Gastrocnemius medialis (tissue), 4 donors: ENCODE results near the gene CYTH4. TPM values are rescaled to one million over a fixed set of nuclear protein-coding genes. Genes with fewer than 3 reads are reported as not detected.

ENCODE experiments used
- ATAC-seq, 2 donors: fragments of 150-250 bp; one replicate each; pipeline ENCODE4 v1.9.1; 2016
- DNase-seq, 2 donors: peaks; one replicate each; pipeline ENCODE4 v3.0.0-alpha.2; 2019
- H3K27ac ChIP-seq, 4 donors: fragments of 200-600 bp; sonication (generic); 1 replicate in 1 of 4; 2 replicates in 3 of 4; pipeline ENCODE4 v1.5.1; 2016 to 2018; ENCODE audit warnings: mild to moderate bottlenecking in 2 of 4, moderate library complexity in 1 of 4
- H3K27me3 ChIP-seq, 3 donors: fragments of 200-600 bp; sonication (generic) in 2 of 3; 1 replicate in 1 of 3; 2 replicates in 2 of 3; pipeline versions ENCODE4 v1.5.1 to v1.6.0; 2016 to 2019; ENCODE audit warnings: mild to moderate bottlenecking in 1 of 3, moderate library complexity in 1 of 3
- H3K36me3 ChIP-seq, 2 donors: fragments of 200-600 bp; sonication (generic) in 1 of 2; one replicate each; pipeline ENCODE4 v1.5.1; 2017 to 2018
- H3K4me1 ChIP-seq, 2 donors: fragments of 200-600 bp; sonication (generic) in 1 of 2; one replicate each; pipeline ENCODE4 v1.5.1; 2016 to 2017; ENCODE audit warnings: mild to moderate bottlenecking in 2 of 2
- H3K4me3 ChIP-seq, 4 donors: fragments of 200-600 bp; sonication (generic) in 3 of 4; 1 replicate in 1 of 4; 2 replicates in 3 of 4; pipeline ENCODE4 v1.5.1; 2016 to 2019; ENCODE audit warnings: mild to moderate bottlenecking in 2 of 4
- H3K9me3 ChIP-seq, 3 donors: fragments of 200-600 bp; sonication (generic) in 2 of 3; 1 replicate in 1 of 3; 2 replicates in 2 of 3; pipeline ENCODE4 v1.5.1; 2016 to 2019
- POLR2A ChIP-seq, 2 donors: fragments of 450-650 bp; IDR thresholded peaks; one replicate each; pipeline ENCODE4 v1.6.1; 2017; ENCODE audit warnings: antibody characterized with exemption in 2 of 2, mild to moderate bottlenecking in 2 of 2, moderate library complexity in 2 of 2
- in situ Hi-C, 4 donors: fragments of 200-750 bp; cut with MboI; loops; one replicate each; pipeline versions ENCODE4 v1.15.0 to v1.8.0; 2017; ENCODE audit warnings: low sequenced_read_pairs in 4 of 4
- intact Hi-C: fragments of 100-400 bp; cut with DNase I; formaldehyde crosslinking; loops from one replicate; pipeline ENCODE4 v1.15.1; 2023; ENCODE audit warnings: low total_unique reads
- total RNA-seq, 4 donors: library from RNA; depleted of rRNA; stranded (reverse); fragments of >200 nt; gene quantifications; one replicate each; pipeline versions ENCODE4 v1.1.0 to v1.2.3, GENCODE V29; 2016
- TF ChIP-seq, protein P1 (sequence below), 5 experiments: fragments of 450-650 bp in 3 of 5; fragments of 200-600 bp in 2 of 5; sonication (generic) in 2 of 5; IDR thresholded peaks in 4 of 5; conservative IDR thresholded peaks in 1 of 5; 1 replicate in 4 of 5; 2 replicates in 1 of 5; pipeline ENCODE4 v1.5.1; 2016 to 2019; ENCODE audit warnings: antibody characterized with exemption in 5 of 5, mild to moderate bottlenecking in 3 of 5, moderate library complexity in 3 of 5

Gene CYTH4
- total RNA-seq, 4 donors from 2014 or later = 1.7 to 2.2 (median 2.0) TPM; not detected in 1

DNA sequence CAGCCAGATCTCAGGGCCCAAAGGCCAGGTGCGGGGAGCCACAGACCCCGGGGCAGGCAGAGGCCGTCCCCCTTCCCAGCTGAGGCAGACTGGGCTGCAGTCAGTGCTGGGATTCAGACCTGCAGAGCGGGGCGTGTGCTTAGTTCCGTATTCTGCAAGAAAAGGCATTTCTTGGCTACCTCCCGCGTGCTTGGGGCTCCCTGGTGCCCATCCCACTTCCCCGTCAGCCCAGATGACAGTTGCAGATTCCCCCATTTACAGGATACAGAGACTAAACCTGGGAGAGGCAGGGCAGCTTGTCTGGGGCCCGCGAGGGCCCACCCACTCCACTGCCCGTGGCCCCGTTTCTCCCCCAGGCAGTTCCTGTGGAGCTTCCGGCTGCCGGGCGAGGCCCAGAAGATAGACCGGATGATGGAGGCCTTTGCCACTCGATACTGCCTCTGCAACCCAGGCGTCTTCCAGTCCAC, 18.3 kb downstream of the CYTH4 start:
- H3K4me3 ChIP-seq = no peak overlapping the region
- no peaks in the 10 kb centered on the region for H3K9me3 ChIP-seq
- in situ Hi-C loops (no loop called here), intact Hi-C loops (no loop called here)
- ATAC-seq (no peak), DNase-seq (no peak)
- no peaks in the 10 kb centered on the region for H3K4me1 ChIP-seq
- H3K36me3 ChIP-seq = no peaks in the 10 kb centered on the region
- H3K27me3 ChIP-seq = peaks cover 0 to 10% (median 0%) of the 10 kb centered on the region in 3 donors
- no peak for TF ChIP-seq POLR2A (IDR thresholded peaks at IDR 0.05)
- TF ChIP-seq, protein P1, sequence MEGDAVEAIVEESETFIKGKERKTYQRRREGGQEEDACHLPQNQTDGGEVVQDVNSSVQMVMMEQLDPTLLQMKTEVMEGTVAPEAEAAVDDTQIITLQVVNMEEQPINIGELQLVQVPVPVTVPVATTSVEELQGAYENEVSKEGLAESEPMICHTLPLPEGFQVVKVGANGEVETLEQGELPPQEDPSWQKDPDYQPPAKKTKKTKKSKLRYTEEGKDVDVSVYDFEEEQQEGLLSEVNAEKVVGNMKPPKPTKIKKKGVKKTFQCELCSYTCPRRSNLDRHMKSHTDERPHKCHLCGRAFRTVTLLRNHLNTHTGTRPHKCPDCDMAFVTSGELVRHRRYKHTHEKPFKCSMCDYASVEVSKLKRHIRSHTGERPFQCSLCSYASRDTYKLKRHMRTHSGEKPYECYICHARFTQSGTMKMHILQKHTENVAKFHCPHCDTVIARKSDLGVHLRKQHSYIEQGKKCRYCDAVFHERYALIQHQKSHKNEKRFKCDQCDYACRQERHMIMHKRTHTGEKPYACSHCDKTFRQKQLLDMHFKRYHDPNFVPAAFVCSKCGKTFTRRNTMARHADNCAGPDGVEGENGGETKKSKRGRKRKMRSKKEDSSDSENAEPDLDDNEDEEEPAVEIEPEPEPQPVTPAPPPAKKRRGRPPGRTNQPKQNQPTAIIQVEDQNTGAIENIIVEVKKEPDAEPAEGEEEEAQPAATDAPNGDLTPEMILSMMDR (IDR thresholded peaks at IDR 0.05 in 4 of 5, conservative IDR thresholded peaks at IDR 0.05 in 1 of 5) = no peak
- H3K27ac ChIP-seq = no peak overlapping the region

DNA sequence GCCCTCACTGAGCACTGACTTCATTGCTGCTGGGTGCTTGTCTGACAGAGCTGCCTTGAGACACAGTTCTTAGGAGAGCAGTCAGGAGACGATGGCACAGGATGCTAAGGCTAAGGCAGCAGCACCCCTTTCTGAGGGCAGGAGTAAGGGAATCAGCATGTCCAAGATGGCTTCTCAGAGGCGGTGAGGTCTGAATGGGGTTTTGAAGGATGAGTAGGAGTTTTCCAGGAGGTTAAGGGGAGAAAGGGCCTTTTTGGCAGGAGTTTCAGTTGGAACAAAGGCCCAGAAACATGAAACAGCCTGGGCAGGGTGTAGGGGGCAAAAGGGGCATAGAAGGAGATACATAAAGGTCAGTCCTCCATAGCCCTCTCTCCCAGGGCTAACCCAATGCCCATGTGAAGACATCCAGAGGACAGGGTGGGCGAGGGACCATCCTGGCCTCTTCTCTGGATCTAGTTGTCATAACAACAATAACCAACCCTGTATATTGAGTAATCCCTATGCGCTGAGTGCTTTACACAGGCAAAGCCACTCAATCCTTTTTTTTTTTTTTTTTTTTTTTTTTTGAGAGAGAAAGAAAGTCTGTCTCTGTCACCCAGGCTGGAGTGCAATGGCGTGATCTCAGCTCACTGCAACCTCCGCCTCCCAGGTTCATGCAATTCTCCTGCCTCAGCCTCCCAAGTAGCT, 19.0 kb downstream of the CYTH4 start:
- Histone ChIP-seq H3K27me3 (peaks cover 0 to 10% (median 0%) of the 10 kb centered on the region in 3 donors), H3K9me3 (no peaks in the 10 kb centered on the region), H3K27ac (no peak overlapping the region), H3K4me3 (no peak overlapping the region), H3K36me3 (no peaks in the 10 kb centered on the region), H3K4me1 (no peaks in the 10 kb centered on the region)
- in situ Hi-C loops (no loop called here), intact Hi-C loops (no loop called here)
- no peak for ATAC-seq
- no peak for DNase-seq
- no peak for TF ChIP-seq POLR2A (IDR thresholded peaks at IDR 0.05)
- TF ChIP-seq, protein P1 (IDR thresholded peaks at IDR 0.05 in 4 of 5, conservative IDR thresholded peaks at IDR 0.05 in 1 of 5) = no peak

DNA sequence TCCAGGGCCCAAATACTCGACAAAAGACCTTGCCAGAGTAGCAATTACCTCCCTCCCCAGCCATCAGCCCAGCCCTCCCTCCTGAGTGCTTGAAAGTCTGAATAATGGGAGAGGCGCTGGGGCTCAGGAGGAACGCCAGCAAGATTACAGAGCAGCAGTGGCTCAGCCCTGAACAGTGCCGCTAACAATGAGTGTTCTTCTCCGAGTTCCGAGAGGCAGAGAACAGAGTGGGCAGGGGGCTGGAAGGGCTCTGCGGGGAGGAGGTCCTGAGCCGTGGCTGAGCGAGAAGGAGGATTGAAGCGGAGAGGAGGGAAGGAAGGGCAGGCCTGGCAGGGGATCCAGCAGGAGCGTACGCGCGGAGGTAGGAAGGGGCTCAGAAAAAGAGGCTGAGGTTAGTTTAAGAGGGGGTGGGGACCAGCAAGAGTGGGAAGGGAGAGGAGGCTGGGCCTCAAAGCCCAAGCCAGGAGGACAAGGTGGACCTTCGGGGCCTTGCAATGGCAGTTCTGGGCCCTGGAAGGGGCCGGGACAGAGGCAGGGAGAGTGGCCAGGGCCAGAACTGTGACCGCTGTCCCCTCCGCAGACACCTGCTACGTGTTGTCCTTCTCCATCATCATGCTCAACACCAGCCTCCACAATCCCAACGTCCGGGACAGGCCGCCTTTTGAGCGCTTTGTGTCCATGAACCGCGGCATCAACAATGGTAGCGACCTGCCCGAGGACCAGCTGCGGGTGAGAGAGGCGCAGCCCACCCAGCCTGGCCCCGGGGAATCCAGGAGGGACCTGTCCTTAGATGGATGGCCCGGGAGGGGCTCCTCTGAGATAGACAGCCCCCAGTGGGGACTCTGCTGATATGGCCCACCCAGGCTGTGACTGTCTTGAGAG, 20.6 kb downstream of the CYTH4 start:
- ATAC-seq (no peak), DNase-seq (no peak)
- Histone ChIP-seq H3K4me1 (no peaks in the 10 kb centered on the region), H3K27ac (no peak overlapping the region), H3K4me3 (no peak overlapping the region), H3K36me3 (no peaks in the 10 kb centered on the region), H3K9me3 (no peaks in the 10 kb centered on the region), H3K27me3 (peaks cover 0 to 10% (median 0%) of the 10 kb centered on the region in 3 donors)
- TF ChIP-seq, protein P1 (IDR thresholded peaks at IDR 0.05 in 4 of 5, conservative IDR thresholded peaks at IDR 0.05 in 1 of 5) = no peak
- intact Hi-C loops = no loop called here
- in situ Hi-C loops = no loop called here

- no peaks in the 10 kb centered on the region for H3K9me3 ChIP-seq
- DNase-seq (no peak), ATAC-seq (no peak)
- peaks cover 0 to 10% (median 0%) of the 10 kb centered on the region in 3 donors for H3K27me3 ChIP-seq
- intact Hi-C loops = no loop called here
- H3K36me3 ChIP-seq = no peaks in the 10 kb centered on the region
- H3K4me3 ChIP-seq = no peak overlapping the region
- in situ Hi-C loops = no loop called here
- no peak for TF ChIP-seq POLR2A (IDR thresholded peaks at IDR 0.05)
- TF ChIP-seq, protein P1 (IDR thresholded peaks at IDR 0.05 in 4 of 5, conservative IDR thresholded peaks at IDR 0.05 in 1 of 5) = no peak
- no peak overlapping the region for H3K27ac ChIP-seq
- H3K4me1 ChIP-seq = no peaks in the 10 kb centered on the region
Measured at GRCh38 chr22:37303821-37304274, 21.5 kb downstream of the CYTH4 start.
